Erythroblast (primary cell): ENCODE measurements around the gene MYRIP.

ENCODE experiments used
- GATA1 ChIP-seq: IDR thresholded peaks from 2 replicates; pipeline ENCODE4 v1.6.1; 2011; ENCODE audit warnings: low read depth, mild to moderate bottlenecking, control low read depth, low read length, moderate library complexity
- POLR2A ChIP-seq: IDR thresholded peaks from 2 replicates; pipeline ENCODE4 v1.6.1; 2011; ENCODE audit warnings: mild to moderate bottlenecking, low read length

- TF ChIP-seq POLR2A = no peak
- TF ChIP-seq GATA1 = no peak
These were observed 70.2 kb downstream of the MYRIP start for GRCh38 chr3:39879581-39879980.
